OCI-LY3 (cell line): ENCODE results near the gene CLIC6.

Source experiments
- CTCF ChIP-seq: fragments of 200-600, 300-600 bp; sonication (generic); IDR thresholded peaks from 2 replicates; pipeline ENCODE4 v1.5.1; 2014; ENCODE audit warnings: antibody characterized with exemption, low read length, low read depth
- EZH2phosphoT487 ChIP-seq: fragments of 200-600 bp; shearing (Covaris generic); IDR thresholded peaks from 2 replicates; pipeline ENCODE4 v1.6.1; 2018; ENCODE audit warnings: antibody characterized with exemption, mixed run types, low read depth

GRCh38 chr21:34679051-34679450 lies 10.3 kb downstream of the CLIC6 start:
- TF ChIP-seq CTCF (no peak), EZH2phosphoT487 (no peak)
